Naive thymus-derived CD4-positive, alpha-beta T cell (primary cell): ENCODE measurements around the gene PSMA1. TPM values are rescaled to one million over a fixed set of nuclear protein-coding genes. Genes with fewer than 3 reads are reported as not detected.

ENCODE experiments used
- ATAC-seq: fragments of 150-1000 bp; cut with Tn5 transposase; 2 replicates; pipeline ENCODE4 v1.10.0; 2021; ENCODE audit warnings: mild to moderate bottlenecking, moderate library complexity
- CTCF ChIA-PET: fragments of 350-600 bp; sonication (Branson Sonifier 250); formaldehyde crosslinking; loops from one replicate; lab custom pipeline; 2021; ENCODE audit warnings: antibody characterized with exemption; lab: Charles Lee
- POLR2A ChIA-PET: fragments of 350-600 bp; sonication (Branson Sonifier 250); formaldehyde crosslinking; loops from one replicate; lab custom pipeline; 2021; ENCODE audit warnings: antibody characterized with exemption, inconsistent platforms; lab: Charles Lee
- DNase-seq, 9 donors: peaks; one replicate each; pipeline versions ENCODE4 v3.0.0 to v3.0.0-alpha.2; 2020 to 2022; ENCODE audit warnings: mixed read lengths in 1 of 9
- H3K27ac ChIP-seq: one replicate; pipeline ENCODE4 v1.7.0; 2013; ENCODE audit warnings: mild to moderate bottlenecking, low read depth, low read length, moderate library complexity
- H3K27me3 ChIP-seq, 2 donors: one replicate each; pipeline ENCODE4 v1.7.0; 2013; ENCODE audit warnings: low read length in 2 of 2, mild to moderate bottlenecking in 2 of 2, moderate library complexity in 2 of 2; ENCODE audit not compliant: control insufficient read depth in 2 of 2, insufficient read depth in 2 of 2
- H3K36me3 ChIP-seq, 3 experiments: 1 replicate in 2 of 3; 2 replicates in 1 of 3; pipeline ENCODE4 v1.7.0; 2013; ENCODE audit warnings: low read length in 3 of 3, mild to moderate bottlenecking in 3 of 3, moderate library complexity in 1 of 3; ENCODE audit not compliant: insufficient read depth in 3 of 3, control insufficient read depth in 2 of 3
- H3K4me1 ChIP-seq, 2 donors: one replicate each; pipeline ENCODE4 v1.7.0; 2013; ENCODE audit warnings: low read length in 2 of 2, mild to moderate bottlenecking in 2 of 2, moderate library complexity in 1 of 2; ENCODE audit not compliant: control insufficient read depth in 2 of 2, insufficient read depth in 2 of 2
- H3K4me3 ChIP-seq: 2 replicates; pipeline ENCODE4 v1.7.0; 2013; ENCODE audit warnings: mild to moderate bottlenecking, low read length
- H3K9me3 ChIP-seq, 3 experiments: 1 replicate in 2 of 3; 2 replicates in 1 of 3; pipeline ENCODE4 v1.7.0; 2013; ENCODE audit warnings: low read length in 3 of 3; ENCODE audit not compliant: control insufficient read depth in 2 of 3
- H3K27ac Mint-ChIP-seq, 9 donors: one replicate each; pipeline ENCODE4 v1.8.0; 2020 to 2022; ENCODE audit warnings: mixed read lengths in 9 of 9, mild to moderate bottlenecking in 8 of 9, moderate library complexity in 5 of 9, inconsistent platforms in 2 of 9
- H3K27me3 Mint-ChIP-seq, 5 donors: one replicate each; pipeline ENCODE4 v1.8.0; 2021 to 2022; ENCODE audit warnings: mixed read lengths in 5 of 5, mild to moderate bottlenecking in 1 of 5
- H3K36me3 Mint-ChIP-seq, 5 donors: one replicate each; pipeline ENCODE4 v1.8.0; 2020 to 2022; ENCODE audit warnings: mixed read lengths in 5 of 5, mild to moderate bottlenecking in 3 of 5, inconsistent platforms in 1 of 5
- H3K4me1 Mint-ChIP-seq, 7 donors: one replicate each; pipeline ENCODE4 v1.8.0; 2020 to 2022; ENCODE audit warnings: mixed read lengths in 7 of 7, mild to moderate bottlenecking in 3 of 7, inconsistent platforms in 1 of 7
- H3K4me3 Mint-ChIP-seq, 10 donors: one replicate each; pipeline ENCODE4 v1.8.0; 2020 to 2022; ENCODE audit warnings: mild to moderate bottlenecking in 10 of 10, mixed read lengths in 10 of 10, moderate library complexity in 6 of 10, inconsistent platforms in 2 of 10
- H3K9me3 Mint-ChIP-seq, 11 donors: one replicate each; pipeline ENCODE4 v1.8.0; 2020 to 2022; ENCODE audit warnings: mixed read lengths in 11 of 11, mild to moderate bottlenecking in 4 of 11, inconsistent platforms in 1 of 11, moderate library complexity in 1 of 11
- intact Hi-C, 2 donors: fragments of 100-400 bp; cut with micrococcal nuclease; formaldehyde crosslinking; loops; one replicate each; pipeline ENCODE4 v1.15.1; 2023
- polyA plus RNA-seq, 2 donors: library from polyadenylated mRNA; unstranded; fragments of 300-500 nt; fragmentation: Illumina TruSeq; gene quantifications; one replicate each; pipeline ENCODE4 v1.2.3, GENCODE V29; 2021
- total RNA-seq, 6 experiments: library from RNA in 5 of 6; stranded (reverse) in 5 of 6; gene quantifications; 1 replicate in 5 of 6; 2 replicates in 1 of 6; pipeline ENCODE4 v1.2.3 and lab custom pipeline; 2021 to 2026

PSMA1 gene
- total and polyA plus RNA-seq, 7 experiments from 2014 or later = 103 to 253 (median 128) TPM

GRCh38 chr11:14546672-14547071, 26.5 kb upstream of the PSMA1 start:
- peaks cover 6 to 50% (median 12%) of the 10 kb centered on the region in 7 donors for H3K4me1 Mint-ChIP-seq
- Histone ChIP-seq H3K4me3 (no peak overlapping the region), H3K9me3 (no peaks in the 10 kb centered on the region), H3K27me3 (no peaks in the 10 kb centered on the region), H3K27ac (no peak overlapping the region), H3K4me1 (no peaks in the 10 kb centered on the region), H3K36me3 (no peaks in the 10 kb centered on the region)
- POLR2A ChIA-PET = interaction anchor here (0.6 to 2.3 kb wide), 3 partner anchors 27 to 98 kb away, joined by 3 to 5 read pairs (median 4); no protein-coding TSS in a partner anchor
- intact Hi-C loops = no loop called here
- H3K4me3 Mint-ChIP-seq = no peak overlapping the region
- ATAC-seq (no peak), DNase-seq (no peak)
- peaks cover 0 to 8% (median 0%) of the 10 kb centered on the region in 11 donors for H3K9me3 Mint-ChIP-seq
- H3K27me3 Mint-ChIP-seq = no peaks in the 10 kb centered on the region
- peak overlapping the region in 1 of 9 donors; percentile 41 for H3K27ac Mint-ChIP-seq
- peaks cover 3 to 52% (median 20%) of the 10 kb centered on the region in 5 donors for H3K36me3 Mint-ChIP-seq
- CTCF ChIA-PET = no interaction called here

- ChIA-PET CTCF (interaction anchor here (0.6 kb wide), 1 partner anchor 26 kb away, joined by 3 read pairs; no protein-coding TSS in a partner anchor), POLR2A (interaction anchor here (0.6 to 1.9 kb wide), 3 partner anchors 66 to 268 kb away, joined by 3 to 5 read pairs (median 3); no protein-coding TSS in a partner anchor)
- peak overlapping the region in 1 of 10 donors; percentile 71 for H3K4me3 Mint-ChIP-seq
- Histone ChIP-seq H3K27me3 (no peaks in the 10 kb centered on the region), H3K4me1 (peaks cover 0 to 9% of the 10 kb centered on the region in 2 donors), H3K9me3 (no peaks in the 10 kb centered on the region), H3K27ac (no peak overlapping the region), H3K4me3 (no peak overlapping the region), H3K36me3 (no peaks in the 10 kb centered on the region)
- DNase-seq (no peak), ATAC-seq (peak; percentile 54)
- H3K27ac Mint-ChIP-seq = peak overlapping the region in 2 of 9 donors; percentile 26 to 84
- intact Hi-C loops = loop anchor here in 1 of 2 donors (1.0 to 2.0 kb wide), 3 partner anchors 11 to 220 kb away; no protein-coding TSS in a partner anchor
- no peaks in the 10 kb centered on the region for H3K27me3 Mint-ChIP-seq
- H3K9me3 Mint-ChIP-seq = peaks cover 0 to 5% (median 0%) of the 10 kb centered on the region in 11 donors
- H3K36me3 Mint-ChIP-seq = peaks cover 0 to 51% (median 8%) of the 10 kb centered on the region in 5 donors
- H3K4me1 Mint-ChIP-seq = peaks cover 13 to 63% (median 32%) of the 10 kb centered on the region in 7 donors
These were observed 24.4 kb upstream of the PSMA1 start for GRCh38 chr11:14544611-14545010.

DNA sequence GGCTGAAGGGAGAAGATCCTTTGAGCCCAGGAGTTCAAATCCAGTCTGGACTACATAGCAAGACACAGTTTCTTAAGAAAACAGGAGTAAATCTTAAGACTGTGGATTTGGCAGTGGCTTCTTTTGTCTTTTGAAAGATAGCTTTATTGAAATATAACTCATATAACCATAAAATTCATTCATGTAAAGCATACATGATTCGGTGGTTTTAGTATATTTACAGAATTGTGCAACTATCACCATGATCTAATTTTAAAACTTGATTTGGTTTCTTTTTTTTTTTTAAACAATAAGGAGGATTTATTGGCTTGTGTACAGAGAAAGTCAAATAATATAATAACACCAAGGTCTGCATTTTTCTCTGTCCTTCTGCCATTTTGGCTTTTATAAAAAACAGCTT, 23.1 kb upstream of the PSMA1 start:
- ATAC-seq (no peak), DNase-seq (no peak)
- no peak overlapping the region for H3K4me3 ChIP-seq
- no peak overlapping the region for H3K4me3 Mint-ChIP-seq
- H3K27me3 Mint-ChIP-seq = no peaks in the 10 kb centered on the region
- ChIA-PET POLR2A (interaction anchor here (0.7 to 2.2 kb wide), 5 partner anchors 35 to 349 kb away, joined by 3 to 7 read pairs (median 3); partner anchors contain the start of gene CYP2R1), CTCF (interaction anchor here (0.6 to 0.9 kb wide), 2 partner anchors 9 to 36 kb away, joined by 3 read pairs; no protein-coding TSS in a partner anchor)
- H3K36me3 Mint-ChIP-seq = peaks cover 0 to 48% (median 8%) of the 10 kb centered on the region in 5 donors
- H3K4me1 ChIP-seq = peaks cover 0 to 9% of the 10 kb centered on the region in 2 donors
- H3K4me1 Mint-ChIP-seq = peaks cover 13 to 71% (median 42%) of the 10 kb centered on the region in 7 donors
- H3K9me3 Mint-ChIP-seq = peaks cover 0 to 5% (median 0%) of the 10 kb centered on the region in 11 donors
- no peak overlapping the region for H3K27ac Mint-ChIP-seq
- H3K36me3 ChIP-seq = no peaks in the 10 kb centered on the region
- H3K27ac ChIP-seq = no peak overlapping the region
- intact Hi-C loops = no loop called here
- no peaks in the 10 kb centered on the region for H3K27me3 ChIP-seq
- H3K9me3 ChIP-seq = no peaks in the 10 kb centered on the region

DNA sequence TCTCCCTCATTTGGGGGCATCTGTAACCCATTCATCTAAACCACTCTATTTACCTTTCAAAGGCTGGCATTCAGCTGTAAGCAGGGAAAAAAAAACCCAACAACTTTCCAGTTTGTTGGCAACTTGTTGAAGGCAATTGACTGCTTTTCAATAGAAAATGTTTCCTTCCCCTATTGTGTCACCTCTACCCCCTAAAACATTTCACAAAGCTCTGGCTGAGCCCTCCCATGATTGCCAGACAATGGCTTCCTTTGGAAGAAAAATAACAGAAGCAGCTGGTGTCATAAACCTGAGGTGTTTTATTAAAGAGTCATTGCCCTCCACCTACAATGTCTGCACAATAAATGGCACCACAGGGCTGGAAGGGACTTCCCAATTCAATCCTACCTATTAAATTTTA, 22.1 kb upstream of the PSMA1 start:
- intact Hi-C loops = loop anchor here in 1 of 2 donors (1.0 kb wide), 1 partner anchor 9 kb away; no protein-coding TSS in a partner anchor
- H3K4me3 Mint-ChIP-seq = no peak overlapping the region
- no peaks in the 10 kb centered on the region for H3K27me3 Mint-ChIP-seq

GRCh38 chr11:14541192-14541947, 21.2 kb upstream of the PSMA1 start:
- CTCF ChIA-PET = interaction anchor here (1.1 to 2.2 kb wide), 3 partner anchors 19 to 367 kb away, joined by 3 to 5 read pairs (median 5); no protein-coding TSS in a partner anchor
- Mint-ChIP-seq H3K36me3 (peaks cover 0 to 40% (median 0%) of the 10 kb centered on the region in 5 donors), H3K4me3 (no peak overlapping the region)

More for the DNA sequence above, 22.1 kb upstream of the PSMA1 start:
- peaks cover 0 to 45% (median 3%) of the 10 kb centered on the region in 5 donors for H3K36me3 Mint-ChIP-seq
- H3K27ac Mint-ChIP-seq = peak overlapping the region in 5 of 9 donors; percentile 18 to 75 (median 58)
- no peaks in the 10 kb centered on the region for H3K36me3 ChIP-seq
- H3K9me3 ChIP-seq = no peaks in the 10 kb centered on the region
- H3K27me3 ChIP-seq = no peaks in the 10 kb centered on the region
- no peak for DNase-seq
- no peak for ATAC-seq
- H3K9me3 Mint-ChIP-seq = peaks cover 0 to 5% (median 0%) of the 10 kb centered on the region in 11 donors
- H3K4me1 ChIP-seq = peaks cover 0 to 17% of the 10 kb centered on the region in 2 donors
- no peak overlapping the region for H3K4me3 ChIP-seq
- no peak overlapping the region for H3K27ac ChIP-seq
- ChIA-PET POLR2A (interaction anchor here (0.7 to 2.2 kb wide), 6 partner anchors 12 to 350 kb away, joined by 3 to 7 read pairs (median 3); partner anchors contain the start of gene CYP2R1), CTCF (interaction anchor here (1.3 kb wide), 1 partner anchor 366 kb away, joined by 5 read pairs; no protein-coding TSS in a partner anchor)
- peaks cover 15 to 74% (median 50%) of the 10 kb centered on the region in 7 donors for H3K4me1 Mint-ChIP-seq

GRCh38 chr11:14539982-14540421, 19.8 kb upstream of the PSMA1 start:
- H3K36me3 ChIP-seq = no peaks in the 10 kb centered on the region
- ATAC-seq (no peak), DNase-seq (no peak)
- no peaks in the 10 kb centered on the region for H3K27me3 ChIP-seq
- POLR2A ChIA-PET = interaction anchor here (2.0 kb wide), 1 partner anchor 38 kb away, joined by 8 read pairs; no protein-coding TSS in a partner anchor
- peaks cover 0 to 17% of the 10 kb centered on the region in 2 donors for H3K4me1 ChIP-seq
- H3K4me3 Mint-ChIP-seq = peak overlapping the region in 5 of 10 donors; percentile 4 to 49 (median 24)
- H3K27me3 Mint-ChIP-seq = no peaks in the 10 kb centered on the region
- H3K9me3 ChIP-seq = no peaks in the 10 kb centered on the region
- H3K4me1 Mint-ChIP-seq = peaks cover 12 to 63% (median 50%) of the 10 kb centered on the region in 7 donors
- H3K9me3 Mint-ChIP-seq = peaks cover 0 to 3% (median 0%) of the 10 kb centered on the region in 11 donors
- intact Hi-C loops = loop anchor here (5.0 to 10.0 kb wide), 2 partner anchors 352 to 665 kb away; partner anchors contain the start of gene CYP2R1 (in 1 of the 2)
- no peak overlapping the region for H3K4me3 ChIP-seq
- no peak overlapping the region for H3K27ac ChIP-seq
- CTCF ChIA-PET = interaction anchor here (0.7 to 2.3 kb wide), 6 partner anchors 64 to 366 kb away, joined by 3 to 8 read pairs (median 4); no protein-coding TSS in a partner anchor
- H3K36me3 Mint-ChIP-seq = peaks cover 0 to 31% (median 0%) of the 10 kb centered on the region in 5 donors
- H3K27ac Mint-ChIP-seq = peak overlapping the region; percentile 39 to 99 (median 82)

More at GRCh38 chr11:14541192-14541947, 21.2 kb upstream of the PSMA1 start:
- H3K9me3 Mint-ChIP-seq = peaks cover 0 to 5% (median 0%) of the 10 kb centered on the region in 11 donors
- intact Hi-C loops = no loop called here
- H3K4me3 ChIP-seq = no peak overlapping the region
- no peaks in the 10 kb centered on the region for H3K9me3 ChIP-seq
- H3K4me1 Mint-ChIP-seq = peaks cover 15 to 75% (median 56%) of the 10 kb centered on the region in 7 donors
- H3K27ac ChIP-seq = no peak overlapping the region
- no peaks in the 10 kb centered on the region for H3K27me3 Mint-ChIP-seq
- DNase-seq (no peak), ATAC-seq (no peak)
- H3K27me3 ChIP-seq = no peaks in the 10 kb centered on the region
- POLR2A ChIA-PET = interaction anchor here (1.0 to 2.2 kb wide), 6 partner anchors 12 to 115 kb away, joined by 3 to 7 read pairs (median 3); no protein-coding TSS in a partner anchor
- H3K27ac Mint-ChIP-seq = peak overlapping the region in 4 of 9 donors; percentile 10 to 90 (median 82)
- no peaks in the 10 kb centered on the region for H3K36me3 ChIP-seq
- peaks cover 0 to 17% of the 10 kb centered on the region in 2 donors for H3K4me1 ChIP-seq
